ENCODE measurements around the gene ANP32A. TPM values are rescaled to one million over a fixed set of nuclear protein-coding genes. Genes with fewer than 3 reads are reported as not detected.
A peak's percentile ranks its signal among the peaks of the same experiment; 100 is the strongest.
"Not testable (repeated sequence)": the region's sequence is repeated elsewhere in the genome, so short reads cannot be mapped to it uniquely, and the experiment has no call there.

ANP32A gene
- total RNA-seq (10 to 100 TPM; 55.1 to 57.3 TPM), total RNA-seq (41.0 to 287 (median 115) reads per million in 172 experiments)
- 163 TPM for polyA plus RNA-seq (2013, experiment 1 of 2)
- 155 TPM for polyA plus RNA-seq (2013, experiment 2 of 2)

DNA sequence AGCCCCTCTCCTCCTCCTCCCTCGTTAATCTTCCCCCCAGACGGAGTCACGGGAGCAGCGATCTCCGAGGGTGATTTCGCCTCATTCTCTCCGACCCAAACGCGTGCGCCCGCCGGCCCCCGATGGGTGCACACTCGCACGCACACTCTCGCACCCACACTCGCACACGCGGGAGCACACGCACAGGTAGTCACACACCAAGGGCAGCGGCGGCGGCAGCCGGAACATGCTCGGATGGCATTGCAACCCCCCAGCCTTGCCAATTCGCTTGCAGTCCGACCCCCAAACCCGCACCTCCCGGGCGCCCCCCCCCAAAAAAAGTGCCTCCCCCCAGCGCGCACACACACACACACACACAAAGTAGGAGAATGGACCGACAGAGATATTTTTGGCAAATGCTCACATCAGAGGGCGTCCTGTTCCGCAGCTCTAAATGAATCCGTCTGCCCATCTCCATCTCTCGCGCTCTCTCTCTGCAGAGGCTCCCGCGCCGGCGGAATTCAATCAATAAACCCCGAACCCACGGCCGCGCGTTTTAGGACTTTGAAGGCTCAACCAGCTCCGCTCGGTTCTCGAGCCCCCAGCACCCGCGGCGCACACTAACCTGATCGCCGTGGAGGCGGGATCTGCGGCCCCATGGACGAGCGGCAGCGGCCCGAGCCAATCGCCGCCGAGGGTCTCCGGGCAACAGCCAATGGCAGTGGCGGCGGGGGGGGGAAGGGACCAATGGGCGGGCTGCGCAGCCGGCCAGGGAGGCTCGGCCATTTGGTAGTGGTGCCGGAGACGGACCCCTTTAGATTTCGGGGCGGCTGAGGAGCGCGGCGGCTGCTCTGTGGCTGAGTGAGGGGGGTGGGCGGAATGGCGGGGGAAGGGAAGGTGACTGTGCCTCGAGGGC, at the start of gene ANP32A:
ANP32A (minus strand) TSS at position 601 of the 895 bp plus-strand sequence; CDS start at position 457, 144 bp downstream.
- CTCF ChIA-PET: interaction anchor here (0.6 kb wide), 1 partner anchor 8 kb away, joined by 3 read pairs; no protein-coding TSS in a partner anchor
- peaks cover 40% of the 10 kb centered on the region for H3K36me3 Mint-ChIP-seq (ENCODE audit: low read depth)
- ATAC-seq (ENCODE audit: poor library complexity): peak; percentile 62
- Histone ChIP-seq H3K27ac (ENCODE audit: low read depth in 1 of 2, low read length in 2 of 2) (peak within 1 kb of the TSS; percentile 74 to 89), H3K36me3 (ENCODE audit: insufficient read depth, low read length) (no peaks in the 10 kb centered on the region), H3K27me3 (ENCODE audit: control insufficient read depth in 1 of 2, insufficient read depth in 2 of 2, low read length in 2 of 2) (no peaks in the 10 kb centered on the region), H3K9me3 (ENCODE audit: control insufficient read depth in 1 of 2, insufficient read depth in 1 of 2, low read length in 2 of 2) (no peaks in the 10 kb centered on the region), H3K4me1 (ENCODE audit: insufficient read depth, low read length) (peaks cover 22% of the 10 kb centered on the region), H3K4me3 (ENCODE audit: low read length) (peak within 1 kb of the TSS; percentile 98)
- POLR2A ChIA-PET: interaction anchor here (0.7 to 5.6 kb wide), 7 partner anchors 8 to 1105 kb away, joined by 3 to 94 read pairs (median 5); no protein-coding TSS in a partner anchor
- TF ChIP-seq, protein P1, sequence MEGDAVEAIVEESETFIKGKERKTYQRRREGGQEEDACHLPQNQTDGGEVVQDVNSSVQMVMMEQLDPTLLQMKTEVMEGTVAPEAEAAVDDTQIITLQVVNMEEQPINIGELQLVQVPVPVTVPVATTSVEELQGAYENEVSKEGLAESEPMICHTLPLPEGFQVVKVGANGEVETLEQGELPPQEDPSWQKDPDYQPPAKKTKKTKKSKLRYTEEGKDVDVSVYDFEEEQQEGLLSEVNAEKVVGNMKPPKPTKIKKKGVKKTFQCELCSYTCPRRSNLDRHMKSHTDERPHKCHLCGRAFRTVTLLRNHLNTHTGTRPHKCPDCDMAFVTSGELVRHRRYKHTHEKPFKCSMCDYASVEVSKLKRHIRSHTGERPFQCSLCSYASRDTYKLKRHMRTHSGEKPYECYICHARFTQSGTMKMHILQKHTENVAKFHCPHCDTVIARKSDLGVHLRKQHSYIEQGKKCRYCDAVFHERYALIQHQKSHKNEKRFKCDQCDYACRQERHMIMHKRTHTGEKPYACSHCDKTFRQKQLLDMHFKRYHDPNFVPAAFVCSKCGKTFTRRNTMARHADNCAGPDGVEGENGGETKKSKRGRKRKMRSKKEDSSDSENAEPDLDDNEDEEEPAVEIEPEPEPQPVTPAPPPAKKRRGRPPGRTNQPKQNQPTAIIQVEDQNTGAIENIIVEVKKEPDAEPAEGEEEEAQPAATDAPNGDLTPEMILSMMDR (IDR thresholded peaks at IDR 0.05): no peak
- no peaks in the 10 kb centered on the region for H3K9me3 Mint-ChIP-seq
- no peaks in the 10 kb centered on the region for H3K27me3 Mint-ChIP-seq
- intact Hi-C loops (cut with DNase I, micrococcal nuclease): loop anchor here in 1 of 2 experiments (5.0 kb wide), 1 partner anchor 57 kb away; no protein-coding TSS in a partner anchor
- peak; percentile 94 to 99 (median 96) for DNase-seq
- H3K27ac Mint-ChIP-seq: peak within 1 kb of the TSS; percentile 92
- H3K4me3 Mint-ChIP-seq: peak within 1 kb of the TSS; percentile 95
- H3K4me1 Mint-ChIP-seq (ENCODE audit: low read depth): peaks cover 36% of the 10 kb centered on the region

DNA sequence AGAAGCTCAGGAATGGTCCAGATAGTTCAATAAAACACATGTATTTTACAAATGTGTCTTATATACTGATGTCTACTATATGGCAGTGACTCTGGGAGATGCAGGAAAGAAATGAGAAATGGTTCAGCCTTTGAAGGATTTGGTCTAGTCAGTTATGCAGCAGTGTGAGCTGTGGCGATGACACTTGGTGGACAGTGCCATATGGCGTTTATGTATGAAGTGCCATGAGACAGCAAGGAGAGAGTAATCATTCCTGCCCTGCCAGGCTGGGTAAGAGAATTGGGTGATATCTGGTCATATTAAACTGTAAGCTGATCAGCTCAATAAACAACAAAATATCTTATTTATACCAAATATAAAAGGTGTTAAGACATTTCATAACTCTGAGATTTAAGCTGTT, 47.6 kb upstream of the ANP32A start:
- no peak overlapping the region for H3K4me3 Mint-ChIP-seq
- H3K27me3 Mint-ChIP-seq: peaks cover 27% of the 10 kb centered on the region
- DNase-seq (no peak), ATAC-seq (ENCODE audit: poor library complexity) (no peak)
- POLR2A ChIA-PET: no interaction called here
- H3K27ac Mint-ChIP-seq: no peak overlapping the region
- CTCF ChIA-PET: no interaction called here
- no peak overlapping the region for H3K27ac ChIP-seq (ENCODE audit: low read depth in 1 of 2, low read length in 2 of 2)
- TF ChIP-seq, protein P1 (IDR thresholded peaks at IDR 0.05): no peak
- no peaks in the 10 kb centered on the region for H3K27me3 ChIP-seq (ENCODE audit: control insufficient read depth in 1 of 2, insufficient read depth in 2 of 2, low read length in 2 of 2)
- no peaks in the 10 kb centered on the region for H3K36me3 Mint-ChIP-seq (ENCODE audit: low read depth)
- no peaks in the 10 kb centered on the region for H3K36me3 ChIP-seq (ENCODE audit: insufficient read depth, low read length)
- intact Hi-C loops (cut with DNase I, micrococcal nuclease): no loop called here
- no peaks in the 10 kb centered on the region for H3K9me3 Mint-ChIP-seq
- peaks cover 0 to under 1% of the 10 kb centered on the region in 2 experiments for H3K9me3 ChIP-seq (ENCODE audit: control insufficient read depth in 1 of 2, insufficient read depth in 1 of 2, low read length in 2 of 2)
- no peaks in the 10 kb centered on the region for H3K4me1 Mint-ChIP-seq (ENCODE audit: low read depth)
- no peaks in the 10 kb centered on the region for H3K4me1 ChIP-seq (ENCODE audit: insufficient read depth, low read length)
- H3K4me3 ChIP-seq (ENCODE audit: low read length): no peak overlapping the region

DNA sequence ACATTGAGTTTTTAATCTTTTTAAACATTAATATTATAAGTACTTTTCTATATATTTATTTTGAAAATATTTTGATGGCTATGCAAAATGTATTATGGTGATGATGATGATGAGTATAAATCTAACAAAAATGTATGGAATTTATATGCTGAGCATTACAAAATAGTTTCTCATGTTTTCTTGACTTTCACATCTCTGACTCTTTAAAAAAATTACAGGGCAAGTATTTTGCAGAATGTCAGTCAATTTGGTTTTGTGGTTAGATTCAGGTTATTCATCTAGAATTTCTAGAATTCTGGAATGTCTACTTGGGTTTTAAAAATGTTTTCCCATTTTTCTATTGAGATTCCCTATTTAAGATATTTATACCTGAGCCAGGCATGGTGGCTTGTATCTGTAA, 41.7 kb upstream of the ANP32A start:
- DNase-seq (no peak), ATAC-seq (ENCODE audit: poor library complexity) (no peak)
- Mint-ChIP-seq H3K4me1 (ENCODE audit: low read depth) (no peaks in the 10 kb centered on the region), H3K36me3 (ENCODE audit: low read depth) (no peaks in the 10 kb centered on the region), H3K27ac (no peak overlapping the region), H3K4me3 (no peak overlapping the region), H3K9me3 (no peaks in the 10 kb centered on the region), H3K27me3 (peaks cover 8% of the 10 kb centered on the region)
- Histone ChIP-seq H3K9me3 (ENCODE audit: control insufficient read depth in 1 of 2, insufficient read depth in 1 of 2, low read length in 2 of 2) (peaks cover 12% of the 10 kb centered on the region in 2 experiments), H3K4me3 (ENCODE audit: low read length) (no peak overlapping the region), H3K4me1 (ENCODE audit: insufficient read depth, low read length) (no peaks in the 10 kb centered on the region), H3K27me3 (ENCODE audit: control insufficient read depth in 1 of 2, insufficient read depth in 2 of 2, low read length in 2 of 2) (no peaks in the 10 kb centered on the region), H3K27ac (ENCODE audit: low read depth in 1 of 2, low read length in 2 of 2) (no peak overlapping the region), H3K36me3 (ENCODE audit: insufficient read depth, low read length) (no peaks in the 10 kb centered on the region)
- CTCF ChIA-PET: interaction anchor here (1.2 kb wide), 1 partner anchor 13 kb away, joined by 3 read pairs; no protein-coding TSS in a partner anchor
- intact Hi-C loops (cut with DNase I, micrococcal nuclease): no loop called here
- TF ChIP-seq, protein P1 (IDR thresholded peaks at IDR 0.05): no peak
- POLR2A ChIA-PET: no interaction called here

DNA sequence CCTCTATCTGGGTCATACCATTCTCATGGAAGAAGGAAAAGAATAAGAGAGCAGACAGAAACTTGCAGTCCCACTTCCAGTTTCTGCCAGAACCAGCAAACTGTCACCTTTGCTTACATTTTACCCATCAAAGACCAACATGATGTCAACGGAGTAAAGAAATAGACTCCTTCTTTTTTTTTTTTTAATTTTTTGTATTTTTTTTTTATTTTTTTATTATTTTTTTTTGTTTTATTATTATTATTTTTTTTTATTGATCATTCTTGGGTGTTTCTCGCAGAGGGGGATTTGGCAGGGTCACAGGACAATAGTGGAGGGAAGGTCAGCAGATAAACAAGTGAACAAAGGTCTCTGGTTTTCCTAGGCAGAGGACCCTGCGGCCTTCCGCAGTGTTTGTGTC, 38.0 kb upstream of the ANP32A start:
- H3K36me3 Mint-ChIP-seq (ENCODE audit: low read depth); ATAC-seq (ENCODE audit: poor library complexity); H3K4me1 Mint-ChIP-seq (ENCODE audit: low read depth); CTCF ChIA-PET; H3K27ac ChIP-seq (ENCODE audit: low read depth in 1 of 2, low read length in 2 of 2); DNase-seq; H3K36me3 ChIP-seq (ENCODE audit: insufficient read depth, low read length); H3K27me3 Mint-ChIP-seq; H3K4me3 ChIP-seq (ENCODE audit: low read length); H3K27ac Mint-ChIP-seq; H3K4me1 ChIP-seq (ENCODE audit: insufficient read depth, low read length); H3K27me3 ChIP-seq (ENCODE audit: control insufficient read depth in 1 of 2, insufficient read depth in 2 of 2, low read length in 2 of 2); H3K9me3 Mint-ChIP-seq; POLR2A ChIA-PET; H3K4me3 Mint-ChIP-seq: not testable (repeated sequence)
- intact Hi-C loops (cut with DNase I, micrococcal nuclease): loop anchor here in 1 of 2 experiments (10.0 kb wide), 1 partner anchor 56 kb away; no protein-coding TSS in a partner anchor
- H3K9me3 ChIP-seq (ENCODE audit: control insufficient read depth in 1 of 2, insufficient read depth in 1 of 2, low read length in 2 of 2): peaks cover 12 to 17% of the 10 kb centered on the region in 2 experiments

DNA sequence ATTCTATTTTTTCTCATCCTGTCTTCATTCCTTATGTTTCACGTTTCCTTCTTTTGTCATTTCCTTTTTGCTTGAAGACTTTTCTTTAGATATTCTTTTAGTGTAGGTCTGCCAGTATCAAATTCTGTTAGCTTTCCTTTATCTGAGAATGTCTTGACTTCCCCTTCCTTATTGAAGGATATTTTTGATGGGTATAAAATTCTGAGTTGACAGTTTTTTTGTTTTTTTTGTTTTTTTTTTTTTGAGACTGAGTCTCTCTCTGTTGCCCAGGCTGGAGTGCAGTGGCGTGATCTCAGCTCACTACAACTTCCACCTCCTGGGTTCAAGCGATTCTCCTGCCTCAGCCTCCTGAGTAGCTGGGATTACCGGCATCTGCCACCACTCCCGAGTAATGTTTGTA, 36.7 kb upstream of the ANP32A start:
- H3K27me3 ChIP-seq (ENCODE audit: control insufficient read depth in 1 of 2, insufficient read depth in 2 of 2, low read length in 2 of 2): not testable (repeated sequence)

More for the DNA sequence above, 36.7 kb upstream of the ANP32A start:
- H3K27ac ChIP-seq (ENCODE audit: low read depth in 1 of 2, low read length in 2 of 2); H3K36me3 Mint-ChIP-seq (ENCODE audit: low read depth); H3K4me3 ChIP-seq (ENCODE audit: low read length); CTCF ChIA-PET; H3K4me1 Mint-ChIP-seq (ENCODE audit: low read depth); H3K27ac Mint-ChIP-seq; H3K36me3 ChIP-seq (ENCODE audit: insufficient read depth, low read length); H3K4me1 ChIP-seq (ENCODE audit: insufficient read depth, low read length); ATAC-seq (ENCODE audit: poor library complexity); H3K27me3 Mint-ChIP-seq; H3K4me3 Mint-ChIP-seq; POLR2A ChIA-PET; DNase-seq; H3K9me3 Mint-ChIP-seq: not testable (repeated sequence)
- peaks cover 7 to 17% of the 10 kb centered on the region in 2 experiments for H3K9me3 ChIP-seq (ENCODE audit: control insufficient read depth in 1 of 2, insufficient read depth in 1 of 2, low read length in 2 of 2)
- intact Hi-C loops (cut with DNase I, micrococcal nuclease): loop anchor here in 1 of 2 experiments (10.0 kb wide), 1 partner anchor 57 kb away; no protein-coding TSS in a partner anchor
